D721Med (cell line): ENCODE results near the gene DUSP1.

ENCODE experiments used
- DNase-seq: peaks from one replicate; pipeline ENCODE4 v3.0.0; 2011; ENCODE audit warnings: low spot score; ENCODE audit not compliant: insufficient read length
- FAIRE-seq: peaks from 2 replicates; lab custom pipeline; 2011; peaks lifted over from hg19 to GRCh38; lab: Jason Lieb, UNC
- CTCF ChIP-seq: IDR thresholded peaks from 2 replicates; pipeline ENCODE4 v1.5.1; 2012; ENCODE audit warnings: mild to moderate bottlenecking, control low read depth; ENCODE audit not compliant: insufficient read depth; ENCODE audit errors: missing control alignments

The DUSP1 gene, protein sequence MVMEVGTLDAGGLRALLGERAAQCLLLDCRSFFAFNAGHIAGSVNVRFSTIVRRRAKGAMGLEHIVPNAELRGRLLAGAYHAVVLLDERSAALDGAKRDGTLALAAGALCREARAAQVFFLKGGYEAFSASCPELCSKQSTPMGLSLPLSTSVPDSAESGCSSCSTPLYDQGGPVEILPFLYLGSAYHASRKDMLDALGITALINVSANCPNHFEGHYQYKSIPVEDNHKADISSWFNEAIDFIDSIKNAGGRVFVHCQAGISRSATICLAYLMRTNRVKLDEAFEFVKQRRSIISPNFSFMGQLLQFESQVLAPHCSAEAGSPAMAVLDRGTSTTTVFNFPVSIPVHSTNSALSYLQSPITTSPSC

DNA sequence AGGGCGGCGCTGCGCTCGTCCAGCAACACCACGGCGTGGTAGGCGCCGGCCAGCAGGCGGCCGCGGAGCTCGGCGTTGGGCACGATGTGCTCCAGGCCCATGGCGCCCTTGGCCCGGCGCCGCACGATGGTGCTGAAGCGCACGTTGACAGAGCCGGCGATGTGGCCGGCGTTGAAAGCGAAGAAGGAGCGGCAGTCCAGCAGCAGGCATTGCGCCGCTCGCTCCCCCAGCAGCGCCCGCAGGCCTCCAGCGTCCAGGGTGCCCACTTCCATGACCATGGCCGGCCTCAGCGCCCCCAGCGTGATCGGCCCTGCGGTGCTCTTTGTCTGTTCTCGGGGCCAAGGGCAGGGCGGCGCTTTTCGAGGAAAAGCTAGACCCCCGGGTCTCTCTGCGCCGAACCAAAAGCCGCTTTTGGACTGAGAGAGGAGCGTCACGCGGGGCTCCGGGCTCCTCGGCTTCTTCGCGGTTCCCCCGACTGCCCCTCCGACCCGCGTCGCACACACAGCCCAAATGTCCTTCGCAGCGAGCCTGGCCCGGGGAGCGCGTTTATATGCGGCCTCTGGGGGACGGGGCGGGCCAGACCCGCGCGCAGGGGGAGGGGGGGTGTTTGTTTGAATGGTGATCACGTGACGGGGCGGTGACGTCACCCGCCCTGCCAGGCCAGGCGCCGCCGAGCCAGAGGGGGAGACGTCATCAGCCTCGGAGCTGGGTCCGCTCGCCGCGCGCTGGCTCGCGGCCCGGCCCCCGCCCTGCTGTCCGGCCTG is at the start of gene DUSP1:
Gene DUSP1, minus strand, starts transcription at position 521 of the 764 bp plus-strand sequence. Its CDS starts 243 bp downstream, at position 278.
- FAIRE-seq: no peak
- TF ChIP-seq CTCF: peak; percentile 17
- peak; percentile 94 for DNase-seq

DNA sequence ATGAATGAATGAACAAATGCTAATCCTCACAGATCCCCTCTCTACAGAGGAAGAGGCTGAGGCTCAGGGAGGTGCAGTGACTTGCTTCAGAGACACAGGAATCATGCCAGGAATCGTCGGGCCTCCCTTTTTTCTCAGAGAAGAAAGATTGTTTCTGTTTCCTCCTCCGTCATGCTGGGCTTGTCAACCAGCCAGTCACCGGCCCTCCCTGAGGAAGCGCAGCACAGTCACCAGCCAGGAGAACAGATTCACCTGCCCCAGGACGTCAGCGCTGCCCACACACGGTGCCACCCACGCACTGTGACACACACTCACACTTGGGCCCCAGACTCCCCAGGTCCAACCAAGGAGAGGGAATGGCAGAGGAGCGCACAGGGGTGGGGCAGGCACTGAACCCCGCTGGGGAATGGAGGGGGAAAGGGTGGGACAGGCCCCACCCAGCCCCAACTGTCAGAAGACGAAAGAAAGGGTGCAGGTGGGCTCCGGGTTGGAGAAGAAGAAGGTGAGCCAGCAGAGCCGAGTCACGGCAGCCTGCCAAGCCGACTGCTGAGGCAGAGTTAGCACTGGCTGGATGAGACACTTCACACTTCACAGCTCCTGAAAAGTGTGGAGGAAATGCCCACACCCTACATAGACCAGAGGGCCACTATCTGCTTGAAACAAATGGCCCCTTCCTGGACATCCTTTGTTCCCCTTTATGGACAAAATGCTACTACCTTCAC is 49.2 kb upstream of the DUSP1 start:
- no peak for TF ChIP-seq CTCF
- no peak for FAIRE-seq
- DNase-seq: no peak

- FAIRE-seq (no peak), DNase-seq (no peak)
- TF ChIP-seq CTCF: no peak
Measured at GRCh38 chr5:172819569-172819968, 48.6 kb upstream of the DUSP1 start.

GRCh38 chr5:172818081-172818480 is 47.1 kb upstream of the DUSP1 start:
- TF ChIP-seq CTCF: no peak
- DNase-seq (no peak), FAIRE-seq (no peak)

GRCh38 chr5:172817664-172818063 is 46.7 kb upstream of the DUSP1 start:
- DNase-seq (no peak), FAIRE-seq (no peak)
- TF ChIP-seq CTCF: no peak

DNA sequence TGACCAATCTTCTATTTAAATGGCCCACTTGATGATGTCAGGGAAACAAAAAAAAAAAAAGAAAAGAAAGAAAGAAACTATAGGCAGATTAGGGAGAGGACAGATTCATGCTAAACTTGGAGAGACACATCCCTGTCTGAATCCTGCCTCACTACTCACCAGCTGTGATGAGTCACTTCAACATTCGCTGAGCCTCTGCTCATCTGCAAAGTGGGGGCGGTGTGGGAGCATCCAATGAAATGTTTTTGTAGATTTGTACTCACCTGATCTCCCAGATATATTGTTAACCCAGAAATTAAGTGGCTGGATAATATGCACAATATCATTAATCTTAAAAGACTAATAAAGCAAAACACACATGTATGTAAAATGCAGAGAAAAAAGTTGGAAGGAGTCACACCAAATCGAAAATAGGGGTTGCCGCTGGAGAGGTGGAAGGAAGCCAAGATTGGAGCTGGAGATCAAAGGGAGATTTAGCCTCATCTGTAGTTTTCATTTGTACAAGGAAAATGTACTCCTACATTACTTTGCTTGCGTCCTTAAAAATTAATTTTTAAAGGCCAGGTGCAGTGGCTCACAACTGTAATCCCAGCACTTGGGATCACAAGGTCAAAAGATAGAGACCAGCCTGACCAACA is 46.0 kb upstream of the DUSP1 start:
- TF ChIP-seq CTCF: no peak
- DNase-seq: no peak
- FAIRE-seq: no peak
